ENCODE data around the gene CLSTN1.
A peak's percentile ranks its signal among the peaks of the same experiment; 100 is the strongest.
"Not testable (repeated sequence)": the region's sequence is repeated elsewhere in the genome, so short reads cannot be mapped to it uniquely, and the experiment has no call there.

CLSTN1 gene

DNA sequence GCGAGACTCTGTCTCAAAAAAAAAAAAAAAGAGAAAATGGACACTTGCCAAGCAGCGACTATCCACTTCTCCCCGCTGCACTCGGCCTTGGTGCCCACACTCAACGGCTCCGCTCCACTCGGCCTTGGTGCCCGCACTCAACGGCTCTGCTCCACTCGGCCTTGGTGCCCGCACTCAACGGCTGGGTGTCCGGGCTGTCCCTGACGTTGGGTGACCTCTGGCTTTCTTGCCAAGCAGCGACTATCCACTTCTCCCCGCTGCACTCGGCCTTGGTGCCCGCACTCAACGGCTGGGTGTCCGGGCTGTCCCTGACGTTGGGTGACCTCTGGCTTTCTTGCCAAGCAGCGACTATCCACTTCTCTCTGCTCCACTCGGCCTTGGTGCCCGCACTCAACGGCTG, 61.3 kb downstream of the CLSTN1 start:
- DNase-seq (ENCODE audit: low spot score), result not testable (repeated sequence)

GRCh38 chr1:9761855-9762254, 61.9 kb downstream of the CLSTN1 start:
- no peak for DNase-seq (ENCODE audit: low spot score)

DNA sequence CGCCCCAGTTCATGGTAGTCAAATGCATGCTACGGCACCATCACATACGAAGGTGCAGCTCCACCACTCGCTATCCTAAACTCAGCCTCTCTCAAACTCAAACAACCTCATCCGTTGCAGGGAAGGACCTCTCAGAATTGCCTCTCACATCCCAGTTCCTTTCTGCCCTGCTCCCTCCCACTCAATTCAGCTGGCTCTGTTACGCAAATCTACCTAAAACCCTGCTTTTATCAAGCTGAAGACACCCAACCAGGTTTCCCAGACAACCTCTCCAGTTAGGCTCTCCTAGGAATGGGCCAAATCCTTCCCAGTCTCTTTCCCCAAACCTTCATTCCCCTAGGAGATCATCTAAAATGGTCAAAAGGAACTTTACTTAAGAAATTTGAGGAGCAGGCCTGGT, 62.9 kb downstream of the CLSTN1 start:
- DNase-seq (ENCODE audit: low spot score), result no peak

DNA sequence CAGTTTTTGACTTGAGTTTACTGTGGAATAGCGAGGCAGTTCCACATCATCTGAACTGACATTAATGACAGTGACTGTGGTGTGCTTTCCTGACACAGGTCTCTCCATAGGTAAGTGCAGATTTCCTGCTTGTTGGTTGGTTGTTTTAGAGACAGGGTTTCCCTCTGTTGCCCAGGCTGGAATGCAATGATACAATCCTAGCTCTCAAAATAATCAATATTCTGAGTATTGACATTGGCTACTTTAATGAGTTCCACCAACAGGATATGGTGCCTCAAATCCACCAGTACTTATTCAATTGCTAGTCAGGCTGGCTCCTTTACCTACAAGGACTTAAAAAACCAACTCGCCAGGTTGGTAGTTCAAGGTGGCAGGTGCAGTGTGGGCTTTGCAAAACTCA, 63.8 kb downstream of the CLSTN1 start:
- no peak for DNase-seq (ENCODE audit: low spot score)

DNA sequence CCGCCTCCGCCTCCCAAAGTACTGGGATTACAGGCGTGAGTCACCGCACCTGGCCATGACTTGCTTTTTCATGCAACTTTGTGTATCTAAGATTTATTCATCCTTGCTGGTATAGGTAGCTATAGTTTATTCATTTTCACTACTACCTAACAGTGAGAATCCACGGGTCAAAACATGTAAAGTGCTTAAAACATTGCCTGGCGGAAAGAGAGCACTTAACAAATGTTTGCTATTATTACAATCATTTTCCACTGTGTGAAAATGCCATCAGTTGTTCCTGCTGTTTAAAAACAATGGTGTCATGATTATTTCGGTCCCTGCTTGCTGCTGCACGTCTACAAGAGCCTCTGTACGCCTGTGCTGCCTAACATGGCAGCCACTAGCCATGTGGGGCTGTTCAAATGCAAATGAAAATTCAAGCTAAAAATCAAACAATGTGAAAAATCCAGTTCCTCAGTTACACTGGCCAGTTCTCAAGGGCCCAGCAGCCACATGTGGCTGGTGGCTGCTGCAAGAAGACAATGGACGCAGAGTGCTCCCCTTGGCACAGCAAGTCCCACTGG, 65.1 kb downstream of the CLSTN1 start:
- DNase-seq (ENCODE audit: low spot score), result no peak

- DNase-seq (ENCODE audit: low spot score), result no peak
Observed at GRCh38 chr1:9755441-9755995, 68.2 kb downstream of the CLSTN1 start.

GRCh38 chr1:9753121-9753531, 70.6 kb downstream of the CLSTN1 start:
- DNase-seq (ENCODE audit: low spot score), result peak; percentile 75

DNA sequence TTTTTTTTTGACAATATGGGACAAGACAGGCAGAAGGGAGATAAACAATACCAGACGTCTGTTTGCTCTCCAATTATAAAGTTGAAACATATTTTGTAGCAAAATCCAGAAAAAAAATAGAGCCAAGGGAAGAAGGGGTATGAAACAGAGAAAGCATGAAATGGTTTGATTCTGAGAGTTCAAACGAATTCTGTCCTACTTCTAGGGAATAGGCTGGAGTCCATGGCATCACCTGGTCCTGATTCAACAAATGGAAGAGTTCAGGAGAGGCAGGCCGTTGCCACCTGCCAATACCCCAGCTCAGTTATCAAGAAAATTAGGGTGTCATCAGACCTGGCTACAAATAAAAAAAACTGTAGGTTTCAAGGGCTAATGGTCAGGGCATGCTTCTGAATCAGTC, 71.8 kb downstream of the CLSTN1 start:
- DNase-seq (ENCODE audit: low spot score), result no peak

- no peak for DNase-seq (ENCODE audit: low spot score)
Observed at GRCh38 chr1:9749361-9749760, 74.4 kb downstream of the CLSTN1 start.

DNA sequence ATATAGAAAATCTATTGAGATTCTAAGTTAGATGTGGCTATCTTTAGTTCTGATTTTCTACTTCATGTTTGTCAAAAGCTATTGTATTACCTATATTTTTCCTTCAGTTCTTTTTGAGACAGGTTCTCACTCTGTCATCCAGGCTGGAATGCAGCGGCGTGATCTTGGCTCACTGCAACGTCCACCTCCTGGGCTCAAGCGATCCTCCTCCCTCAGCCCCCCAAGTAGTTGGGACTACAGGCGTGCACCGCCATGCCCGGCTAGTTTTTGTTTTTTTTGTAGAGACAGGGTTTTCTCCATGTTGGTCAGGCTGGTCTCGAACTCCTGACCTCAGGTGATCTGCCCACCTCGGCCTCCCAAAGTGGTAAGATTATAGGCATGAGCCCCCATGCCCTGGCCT, 75.4 kb downstream of the CLSTN1 start:
- not testable (repeated sequence) for DNase-seq (ENCODE audit: low spot score)

DNA sequence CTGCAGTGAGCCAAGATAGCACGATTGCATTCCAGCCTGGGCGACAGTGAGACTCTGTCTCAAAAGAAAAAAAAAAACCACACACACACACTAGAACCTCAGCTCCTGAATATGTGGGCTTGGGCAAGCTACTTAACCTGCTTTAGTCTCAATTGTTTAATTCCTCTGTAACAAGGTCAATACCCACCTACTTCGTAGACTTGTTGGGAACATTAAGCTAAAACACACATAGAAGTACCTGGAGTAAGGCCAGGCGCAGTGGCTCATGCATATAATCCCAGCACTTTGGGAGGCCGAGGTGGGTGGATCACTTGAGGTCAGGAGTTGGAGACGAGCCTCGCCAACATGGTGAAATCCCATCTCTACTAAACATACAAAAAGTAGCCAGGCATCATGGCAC, 77.1 kb downstream of the CLSTN1 start:
- no peak for DNase-seq (ENCODE audit: low spot score)

- no peak for DNase-seq (ENCODE audit: low spot score)
Observed at GRCh38 chr1:9746211-9746610, 77.6 kb downstream of the CLSTN1 start.

- DNase-seq (ENCODE audit: low spot score), result no peak
Observed at GRCh38 chr1:9744106-9744799, 79.5 kb downstream of the CLSTN1 start.

DNA sequence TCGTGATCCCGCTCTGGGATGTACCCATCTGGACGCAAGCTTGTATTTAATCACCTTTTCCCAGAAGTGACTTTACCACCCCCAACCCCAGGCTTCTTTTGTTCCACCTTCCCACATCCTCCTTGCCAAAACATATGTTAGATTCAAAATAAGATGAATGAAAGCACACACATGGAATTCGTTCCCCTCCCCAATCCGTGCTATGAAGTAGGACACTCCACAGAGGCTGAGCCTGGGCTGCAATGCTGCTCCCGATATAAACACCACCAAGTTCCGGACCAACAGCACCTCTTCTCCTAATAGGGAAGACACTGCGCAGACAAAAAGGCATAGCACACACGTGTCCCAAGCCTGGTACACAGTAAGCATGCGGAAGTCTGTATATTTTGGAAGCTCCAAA, 86.1 kb downstream of the CLSTN1 start:
- DNase-seq (ENCODE audit: low spot score), result no peak

- no peak for DNase-seq (ENCODE audit: low spot score)
Observed at GRCh38 chr1:9737057-9737456, 86.7 kb downstream of the CLSTN1 start.

GRCh38 chr1:9736241-9736640, 87.5 kb downstream of the CLSTN1 start:
- no peak for DNase-seq (ENCODE audit: low spot score)

DNA sequence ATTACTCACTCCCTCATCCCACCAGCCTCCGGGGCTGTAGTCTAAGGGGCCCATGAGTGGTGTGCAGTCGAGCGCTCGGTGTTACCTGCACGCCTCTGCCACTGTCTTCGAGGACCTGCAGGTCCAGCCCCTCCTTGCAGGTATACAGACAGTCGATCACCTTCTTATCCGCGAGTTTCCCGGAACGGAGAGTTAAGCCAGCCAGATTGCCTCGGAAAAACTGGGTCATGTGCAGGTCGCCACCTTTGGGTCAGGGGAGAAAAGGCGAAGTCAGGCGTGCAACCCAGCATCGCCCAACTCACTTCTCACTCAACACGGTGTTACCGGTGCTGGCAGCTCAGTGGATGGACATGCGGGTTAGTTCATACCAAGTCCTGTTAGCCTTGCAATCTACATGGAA, 88.0 kb downstream of the CLSTN1 start:
- DNase-seq (ENCODE audit: low spot score), result no peak

- no peak for DNase-seq (ENCODE audit: low spot score)
Observed at GRCh38 chr1:9733160-9733789, 90.5 kb downstream of the CLSTN1 start.

DNA sequence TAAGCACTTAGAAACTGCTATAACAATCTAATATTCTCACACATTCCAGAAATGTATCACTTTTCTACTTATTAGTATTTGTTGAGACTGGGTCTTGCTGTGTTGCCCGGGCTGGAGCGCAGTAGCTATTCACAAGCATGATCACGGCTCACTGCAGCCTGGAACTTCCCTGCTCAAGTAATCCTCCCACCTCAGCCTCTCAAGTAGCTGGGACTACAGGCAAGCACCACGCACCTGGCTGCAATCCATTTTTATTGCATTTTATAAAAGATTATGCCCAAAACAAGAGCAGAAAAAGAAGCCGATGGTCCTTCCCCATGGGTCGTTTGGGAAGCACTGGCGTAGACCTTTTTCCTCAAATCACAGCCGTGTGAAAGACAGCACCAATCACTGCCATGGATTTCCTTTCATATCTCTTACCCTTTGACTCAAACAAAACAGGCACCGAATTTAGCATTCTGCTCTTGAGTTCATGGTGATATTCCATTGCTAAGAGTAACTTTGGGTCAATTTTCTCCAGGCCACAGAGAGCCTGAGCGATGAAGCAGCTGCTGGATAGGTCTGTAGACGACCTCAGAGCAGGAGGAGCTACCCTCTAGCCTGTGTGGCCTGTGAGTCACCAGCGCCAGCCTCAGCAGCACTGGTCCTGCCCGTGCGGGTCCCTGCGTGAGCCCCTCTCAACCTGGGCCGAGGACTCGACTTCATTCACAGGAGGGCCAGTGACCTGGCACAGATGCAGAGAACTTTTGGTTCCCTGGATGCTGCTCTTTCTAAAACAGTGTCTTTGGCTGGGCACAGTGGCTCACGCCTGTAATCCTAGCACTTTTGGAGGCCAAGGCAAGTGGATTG, 91.4 kb downstream of the CLSTN1 start:
- no peak for DNase-seq (ENCODE audit: low spot score)

- no peak for DNase-seq (ENCODE audit: low spot score)
Observed at GRCh38 chr1:9731561-9731960, 92.2 kb downstream of the CLSTN1 start.

- no peak for DNase-seq (ENCODE audit: low spot score)
Observed at GRCh38 chr1:9731051-9731537, 92.7 kb downstream of the CLSTN1 start.

Measured in AG08396 (cell line).